GM19397 (cell line): ENCODE measurements around the gene GABPB1.

Experiments used
- ATAC-seq: cut with Tn5 transposase; IDR thresholded peaks from one replicate; pipeline ENCODE4 v1.9.1; 2021; ENCODE audit warnings: mild to moderate bottlenecking, moderate library complexity; ENCODE audit not compliant: unreplicated experiment

The GABPB1 gene

DNA sequence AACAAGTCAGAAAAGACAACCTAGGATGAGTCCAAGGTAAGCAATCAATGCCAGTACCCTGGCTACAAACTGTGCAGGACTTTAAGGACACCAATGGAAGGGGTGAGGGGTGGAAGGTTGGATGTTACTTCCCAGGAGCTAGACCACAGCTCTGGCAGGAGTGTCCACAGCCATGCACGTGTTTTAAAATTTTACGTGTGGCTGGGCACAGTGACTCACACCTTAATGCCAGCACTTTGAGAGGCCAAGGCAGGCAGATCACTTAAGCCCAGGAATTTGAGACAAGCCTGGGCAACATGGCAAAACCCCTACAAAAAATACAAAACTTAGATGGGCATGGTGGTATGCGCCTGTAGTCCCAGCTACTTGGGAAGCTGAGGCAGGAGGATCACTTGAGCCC, 74.7 kb downstream of the GABPB1 start:
- no peak for ATAC-seq

GRCh38 chr15:50278496-50278895, 76.5 kb downstream of the GABPB1 start:
- no peak for ATAC-seq

GRCh38 chr15:50277370-50277769, 77.6 kb downstream of the GABPB1 start:
- ATAC-seq = no peak

DNA sequence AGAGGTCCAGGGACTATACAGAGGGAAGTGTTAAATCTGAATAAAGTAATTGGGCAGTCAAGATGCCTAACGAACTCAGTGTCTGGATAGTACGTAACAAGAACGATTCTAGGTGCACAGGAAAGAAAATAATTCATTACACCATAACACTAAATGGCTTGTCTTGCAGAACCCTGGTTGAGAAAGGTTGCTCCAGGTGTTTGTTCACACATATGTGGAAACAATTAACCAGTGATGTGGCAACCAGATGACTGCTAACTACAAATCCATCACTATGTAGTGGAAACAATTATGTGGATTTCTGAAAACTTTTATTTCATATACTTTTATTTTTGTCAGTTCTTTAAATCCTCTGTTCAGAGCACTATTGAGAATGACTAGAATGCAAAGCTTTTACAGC, 79.1 kb downstream of the GABPB1 start:
- ATAC-seq = no peak

DNA sequence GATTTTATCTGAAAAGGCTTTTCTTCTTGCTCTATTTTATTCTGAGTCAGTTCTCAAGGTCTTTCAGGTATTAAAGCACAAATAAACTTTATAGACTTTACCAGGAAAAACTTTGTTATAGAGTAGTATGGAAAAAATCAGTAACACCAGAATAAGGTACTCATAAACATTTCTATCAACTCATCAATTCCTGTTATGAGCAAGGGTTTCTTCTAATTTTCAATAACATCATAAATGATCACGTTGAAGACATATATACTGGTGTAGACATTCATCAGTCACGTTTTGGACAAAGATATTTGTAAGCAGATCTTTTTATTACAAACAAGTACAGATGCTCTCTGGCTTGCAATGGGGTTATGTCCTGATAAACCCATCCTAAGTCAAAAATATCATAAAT, 79.9 kb downstream of the GABPB1 start:
- ATAC-seq = no peak

- no peak for ATAC-seq
These were observed 87.4 kb downstream of the GABPB1 start for GRCh38 chr15:50267577-50267976.

DNA sequence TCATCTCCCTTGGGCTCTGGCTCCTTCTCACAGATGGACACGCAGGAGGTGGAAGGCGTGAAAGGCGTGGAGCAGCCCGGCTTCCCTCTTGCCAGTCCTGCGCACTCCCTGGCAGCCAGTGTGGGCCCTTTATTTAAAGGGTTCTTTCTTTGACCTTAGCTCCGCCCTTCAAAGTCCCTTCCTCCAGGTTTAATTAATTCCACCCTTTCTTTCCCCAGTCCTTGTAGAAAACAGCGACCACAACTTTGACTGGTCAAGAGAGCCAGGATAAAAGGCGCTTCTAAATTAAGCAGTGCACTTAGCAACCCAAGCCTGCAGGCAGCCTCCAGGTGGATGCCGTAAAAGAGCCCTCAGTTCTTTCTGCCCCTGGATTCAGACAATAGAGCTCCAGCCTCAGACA, 89.4 kb downstream of the GABPB1 start, which contains the start of gene HDC:
Gene HDC (minus strand): TSS at position 107 of the 400 bp plus-strand sequence. CDS start 103 bp downstream, at position 4.
- ATAC-seq = no peak

- ATAC-seq = no peak
These were observed 92.5 kb downstream of the GABPB1 start for GRCh38 chr15:50262533-50262932.

DNA sequence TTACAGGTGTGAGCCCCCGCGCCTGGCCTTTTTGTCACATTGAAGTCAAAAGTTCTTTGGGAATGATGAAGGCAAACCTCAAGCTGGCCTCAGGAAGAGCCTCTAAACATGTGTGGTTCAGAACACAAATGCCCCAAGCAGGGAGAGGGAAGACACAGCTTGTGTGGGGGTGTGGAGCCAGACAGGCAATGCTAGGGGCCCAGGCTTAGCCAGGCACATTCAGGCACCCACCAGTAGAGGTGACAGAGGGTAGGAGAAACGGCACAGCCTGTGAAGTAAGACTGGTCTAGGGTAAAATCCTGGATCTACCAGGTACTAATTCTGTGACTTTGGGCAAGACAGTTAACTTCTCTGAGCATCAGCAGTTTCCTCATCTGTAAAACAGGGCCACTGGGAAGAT, 93.0 kb downstream of the GABPB1 start:
- no peak for ATAC-seq

- ATAC-seq = no peak
These were observed 94.0 kb downstream of the GABPB1 start for GRCh38 chr15:50260969-50261496.

DNA sequence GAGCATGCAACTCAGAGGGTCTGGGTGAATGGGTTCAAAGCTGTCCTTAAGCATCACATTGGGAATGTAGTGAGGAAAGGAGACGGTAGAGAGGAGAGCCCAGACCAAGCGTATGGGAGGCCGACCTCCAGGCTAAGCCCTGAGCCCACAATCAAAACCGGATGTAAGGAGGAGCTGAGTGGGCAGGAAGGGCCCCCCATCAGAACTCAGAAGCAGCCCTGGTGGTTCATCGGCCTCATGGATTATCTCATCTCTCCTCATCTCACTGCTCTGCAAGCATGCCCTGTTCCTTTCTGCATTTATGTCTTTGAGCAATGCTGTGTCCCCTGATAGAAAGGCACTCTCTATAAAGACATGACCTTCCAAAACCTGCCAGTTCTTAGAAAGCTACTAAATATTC, 95.7 kb downstream of the GABPB1 start:
- no peak for ATAC-seq

DNA sequence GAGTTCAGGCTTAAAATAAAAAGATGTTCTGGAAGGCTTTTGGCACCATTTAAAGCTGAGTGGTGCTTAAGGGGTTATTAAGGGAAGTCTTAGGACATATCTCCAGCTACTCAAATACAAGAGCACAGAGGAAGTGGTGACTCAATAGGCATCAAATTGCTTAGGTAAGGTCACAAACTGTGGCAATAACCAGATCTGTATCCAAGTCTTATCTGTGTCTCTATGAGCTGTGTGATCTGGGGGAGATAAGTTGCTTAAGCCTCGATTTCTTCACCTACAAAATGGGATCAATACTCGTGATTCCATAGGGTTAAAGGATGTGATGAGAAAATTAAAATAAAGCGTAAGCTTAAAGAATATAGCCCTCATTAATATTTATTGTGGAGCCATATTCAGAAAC, 97.1 kb downstream of the GABPB1 start:
- ATAC-seq = no peak

- no peak for ATAC-seq
These were observed 97.7 kb downstream of the GABPB1 start for GRCh38 chr15:50257332-50257731.

DNA sequence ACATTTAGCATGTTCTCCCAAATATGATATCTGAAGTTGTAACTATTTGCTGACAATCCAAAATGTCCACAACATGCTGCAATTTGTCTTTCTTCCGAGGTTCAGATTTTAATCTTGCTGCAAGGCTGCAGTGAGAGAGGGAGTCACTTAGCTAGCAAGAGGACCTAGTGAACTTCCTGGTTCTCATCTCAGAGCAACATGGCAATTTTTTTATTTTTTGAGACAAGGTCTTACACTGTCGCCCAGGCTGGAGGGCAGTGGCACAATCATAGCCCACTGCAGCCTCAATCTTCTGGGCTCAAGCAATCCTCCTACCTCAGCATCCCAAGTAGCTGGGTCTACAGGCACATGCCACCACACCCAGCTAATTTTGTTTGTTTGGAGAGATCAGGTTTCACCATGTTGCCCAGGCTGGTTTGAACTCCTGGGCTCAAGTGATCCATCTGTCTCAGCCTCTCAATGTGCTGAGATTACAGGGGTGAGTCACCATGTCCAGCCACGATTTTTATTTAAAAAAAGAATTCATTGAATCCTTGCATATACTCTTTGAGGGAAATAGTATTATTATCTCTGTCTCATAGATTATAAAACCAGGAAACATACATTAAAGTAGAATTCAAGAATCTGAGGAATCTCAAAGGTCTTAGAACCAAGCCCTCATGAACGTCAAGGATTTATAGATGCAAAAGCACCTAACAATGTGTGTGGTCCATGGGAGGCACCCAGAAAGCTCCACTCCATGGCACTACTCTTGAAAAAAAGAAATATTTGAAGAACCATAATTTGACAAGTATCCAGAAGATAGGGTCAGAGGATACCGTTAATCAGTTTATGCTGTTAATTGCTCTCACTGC, 98.6 kb downstream of the GABPB1 start:
- no peak for ATAC-seq

- no peak for ATAC-seq
These were observed 102.4 kb downstream of the GABPB1 start for GRCh38 chr15:50252556-50252955.

DNA sequence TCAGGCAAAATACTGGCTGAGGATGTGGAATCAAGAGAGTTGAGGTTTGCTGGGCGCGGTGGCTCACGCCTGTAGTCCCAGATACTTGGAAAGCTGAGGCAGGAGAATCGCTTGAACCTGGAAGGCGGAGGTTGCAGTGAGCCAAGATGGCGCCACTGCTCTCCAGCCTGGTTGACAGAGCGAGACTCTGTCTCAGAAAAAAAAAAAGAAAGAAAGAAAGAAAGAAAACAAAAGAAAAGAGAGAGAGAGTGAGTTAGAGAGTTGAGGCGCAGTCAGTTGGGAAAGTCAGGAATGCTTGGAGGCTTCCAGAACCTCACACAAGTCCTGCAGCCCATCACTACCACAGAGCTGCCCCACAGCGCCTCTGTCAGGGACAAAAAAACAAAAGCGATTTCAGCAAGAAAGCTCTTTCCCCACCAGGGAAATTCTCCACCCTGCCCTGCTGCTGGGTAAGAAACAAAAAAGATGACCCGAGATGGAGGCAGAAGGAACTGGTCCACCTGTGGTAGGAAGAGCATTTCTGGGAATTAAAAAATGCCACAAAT, 103.3 kb downstream of the GABPB1 start:
- ATAC-seq = no peak

DNA sequence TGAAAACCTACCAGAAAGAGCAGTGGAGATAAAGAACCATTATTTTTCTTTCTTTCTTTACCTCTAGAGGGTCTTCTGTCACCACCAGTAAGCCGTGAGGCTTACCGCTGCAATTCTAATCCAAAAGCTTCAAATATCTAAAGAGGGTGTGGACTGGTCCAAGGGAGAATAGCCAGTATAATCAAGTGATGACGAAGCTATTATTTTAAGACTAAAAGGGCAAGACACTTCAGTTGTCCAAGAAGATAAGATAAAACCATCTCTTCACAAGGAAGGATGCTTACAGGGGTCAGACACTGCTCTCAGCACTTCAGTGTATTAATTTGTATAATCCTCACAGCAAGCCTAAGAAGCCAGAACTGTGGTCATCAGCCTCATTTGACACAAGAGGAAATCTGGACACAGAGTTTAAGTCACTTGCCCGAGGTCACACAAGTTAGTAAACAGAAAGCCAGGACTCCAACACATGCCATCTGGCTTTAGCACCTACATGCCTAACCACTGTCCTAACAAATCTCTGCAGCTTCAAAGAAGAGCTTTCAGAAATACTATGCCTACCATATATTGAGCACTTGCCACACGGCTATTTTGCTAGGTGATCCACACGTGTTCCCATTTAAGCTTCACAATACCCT, 104.1 kb downstream of the GABPB1 start:
- no peak for ATAC-seq

DNA sequence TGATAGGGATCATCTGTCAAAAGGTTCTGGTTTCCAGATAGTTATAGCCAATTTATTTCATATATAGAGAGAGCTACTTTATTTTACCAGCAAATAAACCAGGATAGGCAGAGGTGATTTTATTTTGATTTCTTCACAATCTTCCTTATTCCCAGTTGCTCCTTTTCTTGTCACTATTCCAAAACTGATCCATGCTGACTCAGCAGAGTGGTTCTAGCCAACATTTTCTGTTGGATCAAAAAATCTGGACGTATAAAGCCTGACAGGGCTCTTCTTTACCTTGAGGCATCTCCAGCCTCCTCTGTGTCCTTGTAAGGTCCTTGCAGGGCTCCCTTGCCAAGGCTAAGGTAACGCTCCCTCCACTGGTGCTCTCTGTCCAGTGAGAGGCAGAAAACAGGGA, 105.3 kb downstream of the GABPB1 start:
- ATAC-seq = no peak

- ATAC-seq = no peak
These were observed 105.9 kb downstream of the GABPB1 start for GRCh38 chr15:50248994-50249582.

- ATAC-seq = no peak
These were observed 107.0 kb downstream of the GABPB1 start for GRCh38 chr15:50247819-50248655.

- no peak for ATAC-seq
These were observed 108.4 kb downstream of the GABPB1 start for GRCh38 chr15:50246631-50247030.
